ENCODE measurements around the gene GGCX.
"Not testable (repeated sequence)": the region's sequence is repeated elsewhere in the genome, so short reads cannot be mapped to it uniquely, and the experiment has no call there.

Gene GGCX

DNA sequence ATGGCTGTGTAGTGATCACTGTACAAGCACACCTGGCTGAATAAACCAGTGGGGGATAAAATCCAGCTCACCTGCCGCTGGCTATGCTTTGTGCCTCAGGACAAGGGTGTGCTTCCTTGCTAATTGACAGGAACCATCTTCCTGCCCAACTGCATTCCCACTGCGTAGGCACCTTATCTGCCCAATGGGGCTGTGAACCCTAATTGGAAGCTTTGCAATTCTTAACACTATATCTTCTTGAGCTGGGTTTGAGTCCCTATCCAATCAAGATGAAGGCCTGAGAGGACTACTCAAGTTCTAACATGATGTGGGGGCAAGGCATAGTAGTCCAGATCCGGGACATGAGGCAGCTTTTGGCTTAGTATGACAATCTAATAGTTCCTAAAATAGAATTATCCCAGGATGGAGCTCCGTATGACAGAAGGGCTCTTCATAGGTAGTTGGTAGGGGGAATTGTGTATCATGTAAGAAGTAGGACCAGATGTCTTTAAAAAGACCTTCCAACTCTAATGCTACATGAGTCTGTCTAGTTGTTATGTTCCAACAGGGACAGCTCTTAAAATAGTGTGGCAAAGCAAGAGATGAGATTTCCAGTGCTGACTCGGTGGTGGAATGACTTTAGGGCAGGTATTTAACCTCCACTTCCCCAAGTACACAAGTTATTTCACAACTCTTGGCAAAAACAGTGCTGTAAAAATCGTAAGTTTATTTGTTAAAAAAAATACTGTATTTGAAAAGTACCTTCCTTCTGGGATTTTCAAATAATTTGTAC is 43.5 kb upstream of the GGCX start:
- Histone ChIP-seq H3K9me3 (ENCODE audit: control insufficient read depth, low read length) (no peaks in the 10 kb centered on the region), H3K27ac (no peak overlapping the region), H3K79me2 (peaks cover 5% of the 10 kb centered on the region), H3K4me3 (ENCODE audit: low read depth, low read length) (no peak overlapping the region), H3K27me3 (ENCODE audit: control insufficient read depth, insufficient read depth, low read length) (no peaks in the 10 kb centered on the region), H3K9ac (no peak overlapping the region), H3K4me2 (ENCODE audit: low read length) (no peak overlapping the region), H3K36me3 (ENCODE audit: control insufficient read depth, insufficient read depth, low read length) (no peaks in the 10 kb centered on the region), H3K4me1 (peaks cover 19% of the 10 kb centered on the region), H2AFZ (no peak overlapping the region)
- TF ChIP-seq, protein P1, sequence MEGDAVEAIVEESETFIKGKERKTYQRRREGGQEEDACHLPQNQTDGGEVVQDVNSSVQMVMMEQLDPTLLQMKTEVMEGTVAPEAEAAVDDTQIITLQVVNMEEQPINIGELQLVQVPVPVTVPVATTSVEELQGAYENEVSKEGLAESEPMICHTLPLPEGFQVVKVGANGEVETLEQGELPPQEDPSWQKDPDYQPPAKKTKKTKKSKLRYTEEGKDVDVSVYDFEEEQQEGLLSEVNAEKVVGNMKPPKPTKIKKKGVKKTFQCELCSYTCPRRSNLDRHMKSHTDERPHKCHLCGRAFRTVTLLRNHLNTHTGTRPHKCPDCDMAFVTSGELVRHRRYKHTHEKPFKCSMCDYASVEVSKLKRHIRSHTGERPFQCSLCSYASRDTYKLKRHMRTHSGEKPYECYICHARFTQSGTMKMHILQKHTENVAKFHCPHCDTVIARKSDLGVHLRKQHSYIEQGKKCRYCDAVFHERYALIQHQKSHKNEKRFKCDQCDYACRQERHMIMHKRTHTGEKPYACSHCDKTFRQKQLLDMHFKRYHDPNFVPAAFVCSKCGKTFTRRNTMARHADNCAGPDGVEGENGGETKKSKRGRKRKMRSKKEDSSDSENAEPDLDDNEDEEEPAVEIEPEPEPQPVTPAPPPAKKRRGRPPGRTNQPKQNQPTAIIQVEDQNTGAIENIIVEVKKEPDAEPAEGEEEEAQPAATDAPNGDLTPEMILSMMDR (IDR thresholded peaks at IDR 0.05) = no peak

DNA sequence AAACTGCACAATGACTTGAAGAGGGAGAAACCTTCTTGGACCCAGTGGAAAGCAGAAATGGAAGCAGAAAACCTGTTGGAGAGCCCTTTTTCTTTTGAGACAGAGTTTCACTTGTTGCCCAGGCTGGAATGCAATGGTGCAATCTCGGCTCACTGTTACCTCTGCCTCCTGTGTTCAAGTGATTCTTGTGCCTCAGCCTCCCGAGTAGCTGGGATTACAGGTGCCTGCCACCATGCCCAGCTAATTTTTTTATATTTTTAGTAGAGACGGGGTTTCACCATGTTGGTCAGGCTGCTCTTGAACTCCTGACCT is 42.8 kb upstream of the GGCX start:
- H3K36me3 ChIP-seq (ENCODE audit: control insufficient read depth, insufficient read depth, low read length); H3K27me3 ChIP-seq (ENCODE audit: control insufficient read depth, insufficient read depth, low read length); H3K9me3 ChIP-seq (ENCODE audit: control insufficient read depth, low read length); H3K79me2 ChIP-seq; H3K27ac ChIP-seq; H3K9ac ChIP-seq; H3K4me3 ChIP-seq (ENCODE audit: low read depth, low read length); H2AFZ ChIP-seq: not testable (repeated sequence)
- Histone ChIP-seq H3K4me2 (ENCODE audit: low read length) (peak overlapping the region; percentile 48), H3K4me1 (peaks cover 19% of the 10 kb centered on the region)

GRCh38 chr2:85602476-85603234 is 41.4 kb upstream of the GGCX start, which contains the start of gene TMEM150A:
Gene TMEM150A, minus strand, starts transcription at chr2:85602698. Its CDS starts 750 bp downstream, at chr2:85601948.
- Histone ChIP-seq H3K27me3 (ENCODE audit: control insufficient read depth, insufficient read depth, low read length) (no peaks in the 10 kb centered on the region), H3K9ac (no peak within 1 kb of the TSS), H2AFZ (peak within 1 kb of the TSS; percentile 83), H3K4me3 (ENCODE audit: low read depth, low read length) (peak within 1 kb of the TSS; percentile 85), H3K27ac (peak within 1 kb of the TSS; percentile 64), H3K4me1 (peaks cover 19% of the 10 kb centered on the region), H3K4me2 (ENCODE audit: low read length) (peak within 1 kb of the TSS; percentile 82), H3K36me3 (ENCODE audit: control insufficient read depth, insufficient read depth, low read length) (no peaks in the 10 kb centered on the region), H3K79me2 (peaks cover 5% of the 10 kb centered on the region), H3K9me3 (ENCODE audit: control insufficient read depth, low read length) (no peaks in the 10 kb centered on the region)
- TF ChIP-seq, protein P1 (IDR thresholded peaks at IDR 0.05) = peak; percentile 49

GRCh38 chr2:85601771-85602475 is 40.6 kb upstream of the GGCX start:
- H3K4me3 ChIP-seq (ENCODE audit: low read depth, low read length) = peak overlapping the region; percentile 85
- no peaks in the 10 kb centered on the region for H3K27me3 ChIP-seq (ENCODE audit: control insufficient read depth, insufficient read depth, low read length)
- TF ChIP-seq, protein P1 (IDR thresholded peaks at IDR 0.05) = no peak
- peak overlapping the region; percentile 82 for H3K4me2 ChIP-seq (ENCODE audit: low read length)
- H3K36me3 ChIP-seq (ENCODE audit: control insufficient read depth, insufficient read depth, low read length) = no peaks in the 10 kb centered on the region
- H3K27ac ChIP-seq = peak overlapping the region; percentile 64
- no peaks in the 10 kb centered on the region for H3K9me3 ChIP-seq (ENCODE audit: control insufficient read depth, low read length)
- peaks cover 5% of the 10 kb centered on the region for H3K79me2 ChIP-seq
- H3K9ac ChIP-seq = no peak overlapping the region
- peak overlapping the region; percentile 83 for H2AFZ ChIP-seq
- peaks cover 20% of the 10 kb centered on the region for H3K4me1 ChIP-seq
